ENCODE measurements around the gene PCSK1.

PCSK1 gene

GRCh38 chr5:96434201-96434645 lies 1.2 kb upstream of the PCSK1 start:
- DNase-seq (ENCODE audit: extremely low spot score) = peak; percentile 78
- POLR2A ChIA-PET = no interaction called here
- TF ChIP-seq ELF4 (IDR thresholded peaks at IDR 0.05) (no peak), ARNT (IDR thresholded peaks at IDR 0.05) (no peak), LEF1 (IDR thresholded peaks at IDR 0.05; ENCODE audit: borderline replicate concordance) (no peak), BHLHE40 (IDR thresholded peaks at IDR 0.05; ENCODE audit: borderline replicate concordance) (no peak), CTBP1 (IDR thresholded peaks at IDR 0.05; ENCODE audit: borderline replicate concordance) (no peak), TARDBP (IDR thresholded peaks at IDR 0.05) (no peak), HDGF (IDR thresholded peaks at IDR 0.05; ENCODE audit: borderline replicate concordance) (no peak), SUZ12 (IDR thresholded peaks at IDR 0.05) (no peak), FOXM1 (IDR thresholded peaks at IDR 0.05; ENCODE audit: borderline replicate concordance) (no peak), PKNOX1 (IDR thresholded peaks at IDR 0.05) (no peak)
- CTCF ChIA-PET = interaction anchor here (0.6 kb wide), 1 partner anchor 1497 kb away, joined by 4 read pairs; no protein-coding TSS in a partner anchor

GRCh38 chr5:96432216-96433065 lies 607 bp downstream of the PCSK1 start:
- peak; percentile 13 for DNase-seq (ENCODE audit: extremely low spot score)
- ChIA-PET CTCF (no interaction called here), POLR2A (no interaction called here)
- TF ChIP-seq ZNF384 (IDR thresholded peaks at IDR 0.05) (no peak), HDGF (IDR thresholded peaks at IDR 0.05; ENCODE audit: borderline replicate concordance) (no peak), CTBP1 (IDR thresholded peaks at IDR 0.05; ENCODE audit: borderline replicate concordance) (no peak), FOXM1 (IDR thresholded peaks at IDR 0.05; ENCODE audit: borderline replicate concordance) (no peak), SP1 (IDR thresholded peaks at IDR 0.05) (no peak), BHLHE40 (IDR thresholded peaks at IDR 0.05; ENCODE audit: borderline replicate concordance) (no peak), FOXK2 (IDR thresholded peaks at IDR 0.05) (no peak)

- TF ChIP-seq PKNOX1 (IDR thresholded peaks at IDR 0.05) = no peak
- no peak for TF ChIP-seq SP1 (IDR thresholded peaks at IDR 0.05)
- TF ChIP-seq HDGF (IDR thresholded peaks at IDR 0.05; ENCODE audit: borderline replicate concordance) = no peak
- no peak for TF ChIP-seq ARNT (IDR thresholded peaks at IDR 0.05)
- no peak for TF ChIP-seq LEF1 (IDR thresholded peaks at IDR 0.05; ENCODE audit: borderline replicate concordance)
- TF ChIP-seq FOXA1 (IDR thresholded peaks at IDR 0.05) = no peak
- TF ChIP-seq BHLHE40 (IDR thresholded peaks at IDR 0.05; ENCODE audit: borderline replicate concordance) = no peak
- TF ChIP-seq ZNF384 (IDR thresholded peaks at IDR 0.05) = no peak
- no peak for TF ChIP-seq TARDBP (IDR thresholded peaks at IDR 0.05)
- TF ChIP-seq SUZ12 (IDR thresholded peaks at IDR 0.05) = no peak
- TF ChIP-seq FOXM1 (IDR thresholded peaks at IDR 0.05; ENCODE audit: borderline replicate concordance) = no peak
- no peak for TF ChIP-seq CTBP1 (IDR thresholded peaks at IDR 0.05; ENCODE audit: borderline replicate concordance)
- no peak for TF ChIP-seq L3MBTL2 (conservative IDR thresholded peaks at IDR 0.05)
- no peak for TF ChIP-seq NFRKB (IDR thresholded peaks at IDR 0.05)
- TF ChIP-seq FOXK2 (IDR thresholded peaks at IDR 0.05) = no peak
- no peak for TF ChIP-seq ELF4 (IDR thresholded peaks at IDR 0.05)
- ChIA-PET POLR2A (no interaction called here), CTCF (no interaction called here)
- DNase-seq (ENCODE audit: extremely low spot score) = no peak
Observed at GRCh38 chr5:96431376-96432187, 1.5 kb downstream of the PCSK1 start.

- no peak for DNase-seq (ENCODE audit: extremely low spot score)
- ChIA-PET POLR2A (interaction anchor here (0.9 kb wide), 1 partner anchor 17 kb away, joined by 3 read pairs; no protein-coding TSS in a partner anchor), CTCF (no interaction called here)
- TF ChIP-seq TARDBP (IDR thresholded peaks at IDR 0.05) = no peak
- TF ChIP-seq BHLHE40 (IDR thresholded peaks at IDR 0.05; ENCODE audit: borderline replicate concordance) = no peak
- no peak for TF ChIP-seq NFRKB (IDR thresholded peaks at IDR 0.05)
- TF ChIP-seq FOXM1 (IDR thresholded peaks at IDR 0.05; ENCODE audit: borderline replicate concordance) = no peak
- TF ChIP-seq ELF4 (IDR thresholded peaks at IDR 0.05) = no peak
- no peak for TF ChIP-seq CTBP1 (IDR thresholded peaks at IDR 0.05; ENCODE audit: borderline replicate concordance)
- TF ChIP-seq FOXK2 (IDR thresholded peaks at IDR 0.05) = no peak
- TF ChIP-seq ARNT (IDR thresholded peaks at IDR 0.05) = no peak
Observed at GRCh38 chr5:96427824-96428223, 5.2 kb downstream of the PCSK1 start.

GRCh38 chr5:96426831-96427230 lies 6.2 kb downstream of the PCSK1 start:
- CTCF ChIA-PET = interaction anchor here (0.6 kb wide), 1 partner anchor 84 kb away, joined by 3 read pairs; no protein-coding TSS in a partner anchor
- no peak for DNase-seq (ENCODE audit: extremely low spot score)
- TF ChIP-seq ZNF384 (IDR thresholded peaks at IDR 0.05) (no peak), SP1 (IDR thresholded peaks at IDR 0.05) (no peak), NFRKB (IDR thresholded peaks at IDR 0.05) (no peak), FOXA1 (IDR thresholded peaks at IDR 0.05) (no peak), ELF4 (IDR thresholded peaks at IDR 0.05) (no peak), PKNOX1 (IDR thresholded peaks at IDR 0.05) (no peak), FOXK2 (IDR thresholded peaks at IDR 0.05) (no peak), ARNT (IDR thresholded peaks at IDR 0.05) (no peak), TARDBP (IDR thresholded peaks at IDR 0.05) (no peak)
- POLR2A ChIA-PET = no interaction called here
